HG03095 (cell line): ENCODE measurements around the gene CCDC92.

Experiments
- ATAC-seq: cut with Tn5 transposase; IDR thresholded peaks from one replicate; pipeline ENCODE4 v1.9.1; 2021; ENCODE audit warnings: moderate library complexity; ENCODE audit not compliant: unreplicated experiment

The CCDC92 gene

DNA sequence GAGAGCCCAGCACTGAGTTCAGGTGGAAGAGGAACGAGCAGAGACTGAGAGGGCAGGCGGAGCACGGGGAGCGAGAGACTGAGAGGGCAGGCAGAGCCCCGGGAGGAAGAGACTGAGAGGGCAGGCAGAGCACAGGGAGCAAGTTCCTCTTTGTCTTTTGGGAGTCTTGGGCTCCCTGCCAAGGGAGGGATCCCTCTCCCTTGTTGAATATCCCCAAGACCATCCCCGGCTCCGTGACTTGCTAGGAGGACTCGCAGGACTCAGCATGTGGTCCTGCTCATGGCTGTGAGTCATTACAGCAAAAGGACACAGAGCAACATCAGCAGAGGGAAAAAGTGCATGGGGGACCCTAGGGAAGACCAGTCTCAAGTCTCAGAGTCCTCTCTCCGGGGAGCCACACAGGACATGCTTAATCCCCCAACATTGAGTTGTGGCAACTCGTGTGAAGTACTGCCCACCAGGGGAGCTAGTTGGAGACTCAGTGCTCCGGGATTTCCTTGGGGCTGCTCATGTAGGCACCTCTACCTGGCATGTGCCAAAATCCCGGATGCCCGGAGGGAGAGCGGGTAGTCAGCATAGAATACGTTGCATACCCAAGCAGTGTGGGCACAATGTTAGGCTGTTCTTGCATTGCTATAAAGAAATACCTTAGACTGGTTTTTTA, 81.0 kb downstream of the CCDC92 start:
- no peak for ATAC-seq

DNA sequence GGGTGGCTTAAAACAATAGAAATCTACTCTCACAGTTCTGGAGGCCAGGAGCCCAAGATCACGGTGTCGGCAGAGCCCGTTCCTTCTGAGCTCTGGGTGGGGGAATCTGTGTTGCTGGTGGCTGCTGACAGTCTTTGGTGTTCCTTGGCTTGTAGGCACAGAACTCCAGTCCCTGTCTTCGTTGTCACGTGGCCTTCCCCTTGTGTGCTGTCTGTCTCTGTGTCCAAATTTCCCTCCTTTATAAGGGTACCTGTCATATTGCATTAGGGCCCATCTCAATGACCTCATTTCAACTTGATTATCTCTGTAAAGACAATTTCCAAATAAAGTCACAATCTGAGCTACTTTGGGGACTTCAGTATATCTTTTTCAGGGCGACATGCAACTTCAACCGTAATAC, 81.6 kb downstream of the CCDC92 start:
- no peak for ATAC-seq

GRCh38 chr12:123890536-123890902, 82.1 kb downstream of the CCDC92 start:
- no peak for ATAC-seq

- no peak for ATAC-seq
Observed at GRCh38 chr12:123889848-123890535, 82.6 kb downstream of the CCDC92 start.

- ATAC-seq: no peak
Observed at GRCh38 chr12:123888989-123889388, 83.6 kb downstream of the CCDC92 start.

DNA sequence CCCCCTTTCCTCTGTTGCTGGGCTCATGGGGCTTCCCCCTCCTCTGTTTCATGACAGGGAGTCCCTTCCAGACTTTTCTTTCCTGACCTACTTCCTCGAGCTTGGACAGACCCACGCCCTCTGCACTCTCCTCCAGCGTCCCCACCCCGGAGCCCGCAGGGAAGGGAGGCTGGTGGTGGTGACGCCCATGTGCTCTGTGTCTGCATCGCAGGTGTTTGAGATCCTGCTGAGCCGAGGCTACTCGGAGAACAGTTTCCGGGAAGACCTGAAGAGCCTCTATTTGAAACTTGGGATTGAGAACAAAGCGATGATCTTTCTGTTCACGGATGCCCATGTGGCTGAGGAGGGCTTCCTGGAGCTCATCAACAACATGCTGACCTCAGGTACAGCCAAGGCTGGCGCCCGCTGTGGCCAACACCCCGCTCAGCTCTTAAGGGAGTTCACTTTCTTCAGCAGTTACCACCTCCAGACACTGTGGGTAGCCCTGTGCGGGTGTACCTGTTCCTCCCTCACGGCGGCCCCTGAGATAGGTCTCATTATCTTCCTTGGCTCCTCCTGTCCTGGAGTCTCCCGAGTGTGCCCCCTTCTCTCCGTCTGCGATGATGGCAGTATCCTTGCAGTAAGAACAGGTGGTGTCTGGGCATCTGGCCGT, 85.6 kb downstream of the CCDC92 start:
- ATAC-seq: no peak

- no peak for ATAC-seq
Observed at GRCh38 chr12:123886258-123886657, 86.4 kb downstream of the CCDC92 start.
